Small intestine (tissue), 16 donors: ENCODE data around the gene LRRIQ3. TPM values are rescaled to one million over a fixed set of nuclear protein-coding genes. Genes with fewer than 3 reads are reported as not detected.

Experiments
- DNase-seq, 2 donors: peaks; one replicate each; pipeline versions ENCODE4 v3.0.0 to v3.0.0-alpha.2; 2013
- FAIRE-seq: peaks from 2 replicates; lab custom pipeline; 2012; peaks lifted over from hg19 to GRCh38; lab: Jason Lieb, UNC
- H3K27ac ChIP-seq, 3 donors: one replicate each; pipeline ENCODE4 v1.5.1; 2013; ENCODE audit warnings: low read length in 2 of 3, mild to moderate bottlenecking in 2 of 3, control low read depth in 1 of 3, inconsistent platforms in 1 of 3, low read depth in 1 of 3, moderate library complexity in 1 of 3
- H3K27me3 ChIP-seq, 3 donors: one replicate each; pipeline ENCODE4 v1.6.1; 2013; ENCODE audit warnings: low read length in 3 of 3, inconsistent platforms in 1 of 3; ENCODE audit not compliant: control insufficient read depth in 3 of 3, insufficient read depth in 3 of 3
- H3K36me3 ChIP-seq, 3 donors: one replicate each; pipeline ENCODE4 v1.6.1; 2013; ENCODE audit warnings: low read length in 3 of 3, inconsistent platforms in 1 of 3, low read depth in 1 of 3, mild to moderate bottlenecking in 1 of 3, moderate library complexity in 1 of 3; ENCODE audit not compliant: control insufficient read depth in 3 of 3, insufficient read depth in 2 of 3
- H3K4me1 ChIP-seq, 3 donors: one replicate each; pipeline ENCODE4 v1.6.1; 2013; ENCODE audit warnings: low read length in 2 of 3, inconsistent platforms in 1 of 3, low read depth in 1 of 3, mild to moderate bottlenecking in 1 of 3, moderate library complexity in 1 of 3; ENCODE audit not compliant: control insufficient read depth in 3 of 3, insufficient read depth in 2 of 3
- H3K4me3 ChIP-seq, 3 donors: one replicate each; pipeline ENCODE4 v1.5.1; 2013; ENCODE audit warnings: low read length in 3 of 3, control low read depth in 1 of 3, inconsistent platforms in 1 of 3, low read depth in 1 of 3, mild to moderate bottlenecking in 1 of 3, moderate library complexity in 1 of 3
- H3K9me3 ChIP-seq, 2 donors: one replicate each; pipeline ENCODE4 v1.6.1; 2013; ENCODE audit warnings: low read depth in 1 of 2, low read length in 1 of 2; ENCODE audit not compliant: control insufficient read depth in 2 of 2, insufficient read depth in 1 of 2
- WGBS, 3 donors: extraction: QIAGEN DNeasy Blood & Tissue Kit; methylation state at CpG; one replicate each; pipeline ENCODE4 v1.1.7; 2013; 5-methylcytosine and 5-hydroxymethylcytosine counted together
- long read RNA-seq, 10 donors: transcript quantifications; one replicate each; lab custom pipeline, GENCODE V29; 2026
- polyA plus RNA-seq, 4 donors: library from polyadenylated mRNA; stranded (reverse) in 3 of 4; unstranded in 1 of 4; fragments of 200-250 nt in 3 of 4; fragments of 120-200 nt in 1 of 4; gene quantifications; one replicate each; pipeline versions ENCODE4 v1.2.1 to v1.2.3, GENCODE V29; 2013
- donor health status: healthy with polysubstance abuse.
- donor health status: control.
- donor health status: control.
- donor health status: Bipolar disorder and iron deficiency.
- donor health status: healthy.

Gene LRRIQ3
- polyA plus RNA-seq: 1 to 10 TPM in 1 of 4 donors, under 1 TPM in 3; 0.22 to 1.0 (median 0.33) TPM
- long read RNA-seq, donor 1: 0 reads
- long read RNA-seq, donor 2: 0 reads
- long read RNA-seq, donor 3: 0 reads
- long read RNA-seq, donor 4: 0 reads
- long read RNA-seq, donor 5: 0 reads
- long read RNA-seq, donor 6: 0 reads
- long read RNA-seq, donor 7: 0 reads
- long read RNA-seq, donor 8: 0 reads
- long read RNA-seq, donor 9: 0 reads
- long read RNA-seq, donor 10: 0 reads

- H3K9me3 ChIP-seq: no peaks in the 10 kb centered on the region
- peak within 1 kb of the TSS; percentile 55 to 74 (median 68) for H3K4me3 ChIP-seq
- H3K36me3 ChIP-seq: peaks cover 0 to 2% (median 0%) of the 10 kb centered on the region in 3 donors
- H3K27ac ChIP-seq: peak within 1 kb of the TSS; percentile 88 to 94 (median 89)
- FAIRE-seq (no peak), DNase-seq (peak; percentile 95 to 98)
- WGBS, 3 donors: 2 to 4% (median 2%) methylated on average over 41 of the region's 41 CpGs
- no peaks in the 10 kb centered on the region for H3K27me3 ChIP-seq
- H3K4me1 ChIP-seq: no peaks in the 10 kb centered on the region
These were observed at the start of gene LRRIQ3, which contains the start of gene FPGT for GRCh38 chr1:74197657-74198552. LRRIQ3 (minus strand) TSS chr1:74198176; CDS start chr1:74183684, 14,492 bp downstream. FPGT (plus strand) TSS chr1:74198242; CDS start chr1:74198279, 37 bp downstream.

- H3K36me3 ChIP-seq: no peaks in the 10 kb centered on the region
- H3K4me1 ChIP-seq: no peaks in the 10 kb centered on the region
- no peak overlapping the region for H3K27ac ChIP-seq
- 77 to 85% (median 78%) methylated on average over 2 of the region's 2 CpGs for WGBS, 3 donors
- DNase-seq (no peak), FAIRE-seq (no peak)
- no peaks in the 10 kb centered on the region for H3K27me3 ChIP-seq
- H3K9me3 ChIP-seq: peaks cover 0 to 7% of the 10 kb centered on the region in 2 donors
- H3K4me3 ChIP-seq: no peak overlapping the region
These were observed 48.3 kb upstream of the LRRIQ3 start for GRCh38 chr1:74246315-74246714.

- H3K36me3 ChIP-seq: no peaks in the 10 kb centered on the region
- DNase-seq (no peak), FAIRE-seq (no peak)
- WGBS, 3 donors: 2 to 15% (median 14%) methylated on average over 2 of the region's 2 CpGs
- no peaks in the 10 kb centered on the region for H3K4me1 ChIP-seq
- no peak overlapping the region for H3K4me3 ChIP-seq
- no peak overlapping the region for H3K27ac ChIP-seq
- H3K9me3 ChIP-seq: peaks cover 0 to 7% of the 10 kb centered on the region in 2 donors
- no peaks in the 10 kb centered on the region for H3K27me3 ChIP-seq
These were observed 47.3 kb upstream of the LRRIQ3 start for GRCh38 chr1:74245168-74245772.

GRCh38 chr1:74237787-74238186 is 39.8 kb upstream of the LRRIQ3 start:
- 86 to 92% (median 89%) methylated on average over 4 of the region's 4 CpGs for WGBS, 3 donors
- no peak for DNase-seq
- H3K4me3 ChIP-seq: no peak overlapping the region
- H3K36me3 ChIP-seq: no peaks in the 10 kb centered on the region
- H3K27ac ChIP-seq: no peak overlapping the region
- H3K27me3 ChIP-seq: no peaks in the 10 kb centered on the region
- H3K9me3 ChIP-seq: no peaks in the 10 kb centered on the region
- no peak for FAIRE-seq
- no peaks in the 10 kb centered on the region for H3K4me1 ChIP-seq

- DNase-seq (no peak), FAIRE-seq (no peak)
- H3K4me3 ChIP-seq: no peak overlapping the region
- no peaks in the 10 kb centered on the region for H3K27me3 ChIP-seq
- H3K27ac ChIP-seq: no peak overlapping the region
- WGBS, 3 donors: 73 to 81% (median 75%) methylated on average over 1 of the region's 1 CpG
- no peaks in the 10 kb centered on the region for H3K4me1 ChIP-seq
- no peaks in the 10 kb centered on the region for H3K9me3 ChIP-seq
- H3K36me3 ChIP-seq: no peaks in the 10 kb centered on the region
These were observed 39.1 kb upstream of the LRRIQ3 start for GRCh38 chr1:74237035-74237434.

GRCh38 chr1:74236440-74236839 is 38.5 kb upstream of the LRRIQ3 start:
- no peak for FAIRE-seq
- H3K4me3 ChIP-seq: no peak overlapping the region
- no peaks in the 10 kb centered on the region for H3K27me3 ChIP-seq
- no peak overlapping the region for H3K27ac ChIP-seq
- no peaks in the 10 kb centered on the region for H3K36me3 ChIP-seq
- H3K9me3 ChIP-seq: no peaks in the 10 kb centered on the region
- H3K4me1 ChIP-seq: no peaks in the 10 kb centered on the region
- no peak for DNase-seq
- 93 to 95% (median 94%) methylated on average over 3 of the region's 3 CpGs for WGBS, 3 donors

GRCh38 chr1:74235153-74235552 is 37.2 kb upstream of the LRRIQ3 start, which contains the start of gene TNNI3K:
TNNI3K (plus strand) TSS chr1:74235387; CDS start chr1:74235452, 65 bp downstream.
- H3K27ac ChIP-seq: no peak within 1 kb of the TSS
- H3K9me3 ChIP-seq: no peaks in the 10 kb centered on the region
- 64 to 76% (median 70%) methylated on average over 2 of the region's 2 CpGs for whole genome bisulfite sequencing, 3 donors
- no peaks in the 10 kb centered on the region for H3K4me1 ChIP-seq
- no peaks in the 10 kb centered on the region for H3K27me3 ChIP-seq
- no peak within 1 kb of the TSS for H3K4me3 ChIP-seq
- DNase-seq (no peak), FAIRE-seq (no peak)
- no peaks in the 10 kb centered on the region for H3K36me3 ChIP-seq

- no peak for FAIRE-seq
- Histone ChIP-seq H3K4me3 (no peak overlapping the region), H3K36me3 (no peaks in the 10 kb centered on the region), H3K27ac (no peak overlapping the region), H3K27me3 (no peaks in the 10 kb centered on the region), H3K9me3 (peaks cover 0 to 3% of the 10 kb centered on the region in 2 donors), H3K4me1 (no peaks in the 10 kb centered on the region)
- DNase-seq: no peak
- WGBS, 3 donors: 54 to 71% (median 68%) methylated on average over 3 of the region's 3 CpGs
These were observed 25.5 kb upstream of the LRRIQ3 start for GRCh38 chr1:74223453-74223852.
